ENCODE data around the gene ARRDC5.

DNA sequence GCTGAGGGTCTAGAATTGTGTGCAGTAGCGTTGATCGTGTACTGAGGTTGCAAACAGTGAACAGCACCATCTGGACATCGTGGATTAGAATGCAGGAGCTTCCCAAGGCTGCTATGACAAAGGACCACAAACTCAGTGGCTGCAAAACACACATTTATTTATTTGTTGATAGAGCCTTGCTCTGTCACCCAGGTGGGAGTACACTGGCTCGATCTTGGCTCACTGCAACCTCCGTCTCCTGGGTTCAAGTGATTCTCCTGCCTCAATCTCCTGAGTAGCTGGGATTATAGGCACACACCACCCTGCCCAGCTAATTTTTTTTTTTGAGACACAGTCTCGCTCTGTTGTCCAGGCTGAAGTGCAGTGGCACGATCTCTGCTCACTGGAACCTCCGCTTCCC is 4.3 kb upstream of the ARRDC5 start:
- TF ChIP-seq, protein P1, sequence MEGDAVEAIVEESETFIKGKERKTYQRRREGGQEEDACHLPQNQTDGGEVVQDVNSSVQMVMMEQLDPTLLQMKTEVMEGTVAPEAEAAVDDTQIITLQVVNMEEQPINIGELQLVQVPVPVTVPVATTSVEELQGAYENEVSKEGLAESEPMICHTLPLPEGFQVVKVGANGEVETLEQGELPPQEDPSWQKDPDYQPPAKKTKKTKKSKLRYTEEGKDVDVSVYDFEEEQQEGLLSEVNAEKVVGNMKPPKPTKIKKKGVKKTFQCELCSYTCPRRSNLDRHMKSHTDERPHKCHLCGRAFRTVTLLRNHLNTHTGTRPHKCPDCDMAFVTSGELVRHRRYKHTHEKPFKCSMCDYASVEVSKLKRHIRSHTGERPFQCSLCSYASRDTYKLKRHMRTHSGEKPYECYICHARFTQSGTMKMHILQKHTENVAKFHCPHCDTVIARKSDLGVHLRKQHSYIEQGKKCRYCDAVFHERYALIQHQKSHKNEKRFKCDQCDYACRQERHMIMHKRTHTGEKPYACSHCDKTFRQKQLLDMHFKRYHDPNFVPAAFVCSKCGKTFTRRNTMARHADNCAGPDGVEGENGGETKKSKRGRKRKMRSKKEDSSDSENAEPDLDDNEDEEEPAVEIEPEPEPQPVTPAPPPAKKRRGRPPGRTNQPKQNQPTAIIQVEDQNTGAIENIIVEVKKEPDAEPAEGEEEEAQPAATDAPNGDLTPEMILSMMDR (IDR thresholded peaks at IDR 0.05 in 8 of 11, conservative IDR thresholded peaks at IDR 0.05 in 3 of 11), result no peak
- TF ChIP-seq POLR2A (IDR thresholded peaks at IDR 0.05) (no peak), POLR2AphosphoS5 (IDR thresholded peaks at IDR 0.05) (no peak)
